HG02943 (cell line): ENCODE data around the gene MLANA.
A peak's percentile ranks its signal among the peaks of the same experiment; 100 is the strongest.

Source experiments
- ATAC-seq: cut with Tn5 transposase; IDR thresholded peaks from one replicate; pipeline ENCODE4 v1.9.1; 2021; ENCODE audit warnings: mild to moderate bottlenecking, low read depth, moderate library complexity; ENCODE audit not compliant: unreplicated experiment

The MLANA gene

GRCh38 chr9:5890641-5891040 lies at the start of gene MLANA:
MLANA (plus strand) TSS chr9:5890889; CDS start chr9:5892475, 1,586 bp downstream.
- no peak for ATAC-seq

GRCh38 chr9:5841771-5842573 lies 48.7 kb upstream of the MLANA start:
- ATAC-seq: no peak

- ATAC-seq: no peak
Measured at GRCh38 chr9:5842929-5843793, 47.5 kb upstream of the MLANA start.

GRCh38 chr9:5843794-5844471 lies 46.8 kb upstream of the MLANA start:
- ATAC-seq: no peak

GRCh38 chr9:5845157-5845531 lies 45.5 kb upstream of the MLANA start:
- no peak for ATAC-seq

GRCh38 chr9:5846096-5846495 lies 44.6 kb upstream of the MLANA start:
- ATAC-seq: no peak

- no peak for ATAC-seq
Measured at GRCh38 chr9:5846501-5846921, 44.2 kb upstream of the MLANA start.

- ATAC-seq: no peak
Measured at GRCh38 chr9:5848372-5848882, 42.3 kb upstream of the MLANA start.

- no peak for ATAC-seq
Measured at GRCh38 chr9:5850724-5851122, 40.0 kb upstream of the MLANA start.

GRCh38 chr9:5851445-5851844 lies 39.2 kb upstream of the MLANA start:
- ATAC-seq: peak; percentile 67

- no peak for ATAC-seq
Measured at GRCh38 chr9:5852987-5853386, 37.7 kb upstream of the MLANA start.

GRCh38 chr9:5853617-5854016 lies 37.1 kb upstream of the MLANA start:
- no peak for ATAC-seq

GRCh38 chr9:5854063-5854790 lies 36.5 kb upstream of the MLANA start:
- ATAC-seq: no peak

GRCh38 chr9:5857928-5858327 lies 32.8 kb upstream of the MLANA start:
- ATAC-seq: no peak

- no peak for ATAC-seq
Measured at GRCh38 chr9:5858833-5859232, 31.9 kb upstream of the MLANA start.

GRCh38 chr9:5863092-5863746 lies 27.5 kb upstream of the MLANA start:
- ATAC-seq: no peak

GRCh38 chr9:5864446-5864845 lies 26.2 kb upstream of the MLANA start:
- no peak for ATAC-seq

- no peak for ATAC-seq
Measured at GRCh38 chr9:5866272-5866671, 24.4 kb upstream of the MLANA start.

GRCh38 chr9:5866685-5867084 lies 24.0 kb upstream of the MLANA start:
- ATAC-seq: no peak

- no peak for ATAC-seq
Measured at GRCh38 chr9:5868235-5868634, 22.5 kb upstream of the MLANA start.
